IMR-90 (cell line): Measurements from ENCODE around the gene SLC8A3.

Experiments used
- BHLHE40 ChIP-seq: fragments of 150-350 bp; IDR thresholded peaks from 2 replicates; pipeline ENCODE4 v1.6.1; 2016; ENCODE audit warnings: mild to moderate bottlenecking, low read depth, low read length
- CEBPB ChIP-seq: IDR thresholded peaks from 2 replicates; pipeline ENCODE4 v1.6.1; 2012; ENCODE audit warnings: low read depth, low read length, improper control_type of control experiment
- CHD1 ChIP-seq: IDR thresholded peaks from 2 replicates; pipeline ENCODE4 v1.6.1; 2012; ENCODE audit warnings: low read depth, low read length, improper control_type of control experiment
- CTCF ChIP-seq: conservative IDR thresholded peaks from 2 replicates; pipeline ENCODE4 v1.5.1; 2012; ENCODE audit warnings: mild to moderate bottlenecking, low read depth, low read length, improper control_type of control experiment
- ELK1 ChIP-seq: fragments of 150-350 bp; IDR thresholded peaks from 2 replicates; pipeline ENCODE4 v1.6.1; 2016; ENCODE audit warnings: low read depth, mild to moderate bottlenecking, low read length, moderate library complexity, borderline replicate concordance
- FOS ChIP-seq: fragments of 150-350 bp; IDR thresholded peaks from 2 replicates; pipeline ENCODE4 v1.6.1; 2016; ENCODE audit warnings: low read depth, low read length
- MAFK ChIP-seq: IDR thresholded peaks from 2 replicates; pipeline ENCODE4 v1.6.1; 2012; ENCODE audit warnings: low read depth, low read length, improper control_type of control experiment
- MXI1 ChIP-seq: IDR thresholded peaks from 2 replicates; pipeline ENCODE4 v1.6.1; 2012; ENCODE audit warnings: low read depth, mild to moderate bottlenecking, low read length, moderate library complexity, borderline replicate concordance
- POLR2A ChIP-seq: IDR thresholded peaks from 2 replicates; pipeline ENCODE4 v1.6.1; 2012; ENCODE audit warnings: mild to moderate bottlenecking, low read depth, low read length
- RAD21 ChIP-seq: IDR thresholded peaks from 2 replicates; pipeline ENCODE4 v1.6.1; 2012; ENCODE audit warnings: low read length, improper control_type of control experiment
- RCOR1 ChIP-seq: IDR thresholded peaks from 2 replicates; pipeline ENCODE4 v1.6.1; 2012; ENCODE audit warnings: mild to moderate bottlenecking, low read length, improper control_type of control experiment; ENCODE audit not compliant: insufficient replicate concordance
- RFX5 ChIP-seq: IDR thresholded peaks from 2 replicates; pipeline ENCODE4 v1.8.0; 2012; ENCODE audit warnings: low read depth, mild to moderate bottlenecking, low read length, moderate library complexity
- SMC3 ChIP-seq: fragments of 150-350 bp; IDR thresholded peaks from 2 replicates; pipeline ENCODE4 v1.6.1; 2016; ENCODE audit warnings: low read depth, mild to moderate bottlenecking, antibody characterized with exemption, low read length, moderate library complexity
- USF2 ChIP-seq: fragments of 150-350 bp; IDR thresholded peaks from 2 replicates; pipeline ENCODE4 v1.6.1; 2017; ENCODE audit warnings: mild to moderate bottlenecking, antibody characterized with exemption, low read length, low read depth

GRCh38 chr14:70190156-70190555 is 1.4 kb upstream of the SLC8A3 start:
- no peak for TF ChIP-seq CTCF
- no peak for TF ChIP-seq MXI1
- no peak for TF ChIP-seq POLR2A
- TF ChIP-seq USF2 = no peak
- no peak for TF ChIP-seq SMC3
- no peak for TF ChIP-seq RAD21
- TF ChIP-seq CEBPB = no peak
- TF ChIP-seq RCOR1 = no peak
- TF ChIP-seq BHLHE40 = no peak
- no peak for TF ChIP-seq MAFK
- no peak for TF ChIP-seq ELK1
- TF ChIP-seq RFX5 = no peak
- TF ChIP-seq FOS = no peak
- no peak for TF ChIP-seq CHD1
